IMR-90 (cell line): Measurements from ENCODE around the gene AQP6. TPM values are rescaled to one million over a fixed set of nuclear protein-coding genes. Genes with fewer than 3 reads are reported as not detected.
"Not testable (repeated sequence)": the region's sequence is repeated elsewhere in the genome, so short reads cannot be mapped to it uniquely, and the experiment has no call there.

ENCODE experiments used
- ATAC-seq: fragments of 200-7000 bp; cut with Tn5 transposase; 2 replicates; pipeline ENCODE4 v1.9.1; 2020; ENCODE audit warnings: low read depth, mild to moderate bottlenecking, moderate library complexity
- BruUV-seq: library from RNA; stranded (reverse); fragments of 400-500 nt; replicated peaks from 2 replicates; lab custom pipeline; 2021; lab: Mats Ljungman, UMichigan
- CTCF ChIA-PET: fragments of 300-600 bp; formaldehyde crosslinking; extraction: SDS; loops from one replicate; lab custom pipeline; 2021; ENCODE audit warnings: antibody characterized with exemption; lab: Yijun Ruan, JAX
- POLR2A ChIA-PET: fragments of 300-600 bp; sonication (Branson Sonifier 250); formaldehyde crosslinking; loops from one replicate; lab custom pipeline; 2022; ENCODE audit warnings: antibody characterized with exemption; ENCODE audit not compliant: unreplicated experiment; lab: Charles Lee
- DNase-seq: peaks from one replicate; pipeline ENCODE4 v3.0.0; 2013
- H2AFZ ChIP-seq: replicated peaks from 2 replicates; pipeline ENCODE3; 2013; ENCODE audit warnings: low read length, mild to moderate bottlenecking; ENCODE audit not compliant: poor library complexity
- H2AK5ac ChIP-seq: 2 replicates; pipeline ENCODE4 v1.6.1; 2013; ENCODE audit warnings: low read depth, low read length, inconsistent platforms
- H2AK9ac ChIP-seq: replicated peaks from 2 replicates; pipeline ENCODE3; 2013; ENCODE audit warnings: mild to moderate bottlenecking, low read depth, low read length, moderate library complexity; ENCODE audit not compliant: poor library complexity
- H2BK120ac ChIP-seq: 2 replicates; pipeline ENCODE4 v1.6.1; 2013; ENCODE audit warnings: low read depth, low read length, inconsistent platforms
- H2BK15ac ChIP-seq: 3 replicates; pipeline ENCODE4 v1.6.1; 2013; ENCODE audit warnings: low read depth, low read length, inconsistent platforms
- H2BK20ac ChIP-seq: 2 replicates; pipeline ENCODE4 v1.6.1; 2013; ENCODE audit warnings: low read depth, mild to moderate bottlenecking, inconsistent platforms, low read length, moderate library complexity
- H2BK5ac ChIP-seq: 2 replicates; pipeline ENCODE4 v1.6.1; 2013; ENCODE audit warnings: mild to moderate bottlenecking, low read depth, low read length, inconsistent platforms; ENCODE audit not compliant: poor library complexity, severe bottlenecking
- H3K14ac ChIP-seq: replicated peaks from 2 replicates; pipeline ENCODE4 v1.6.1; 2013; ENCODE audit warnings: low read depth, low read length, inconsistent platforms
- H3K18ac ChIP-seq: 2 replicates; pipeline ENCODE4 v1.6.1; 2013; ENCODE audit warnings: low read depth, low read length, control low read depth
- H3K23ac ChIP-seq: 2 replicates; pipeline ENCODE4 v1.6.1; 2013; ENCODE audit warnings: low read depth, low read length, inconsistent platforms
- H3K27ac ChIP-seq: 2 replicates; pipeline ENCODE4 v1.5.1; 2013; ENCODE audit warnings: mild to moderate bottlenecking, control low read depth, low read length; ENCODE audit not compliant: insufficient read depth
- H3K27me3 ChIP-seq: 2 replicates; pipeline ENCODE4 v1.6.1; 2013; ENCODE audit warnings: low read length; ENCODE audit not compliant: control insufficient read depth, insufficient read depth
- H3K36me3 ChIP-seq: 2 replicates; pipeline ENCODE4 v1.6.1; 2013; ENCODE audit warnings: low read length, mixed read lengths; ENCODE audit not compliant: control insufficient read depth, insufficient read depth
- H3K4ac ChIP-seq: 2 replicates; pipeline ENCODE4 v1.6.1; 2013; ENCODE audit warnings: low read depth, low read length, inconsistent platforms
- H3K4me1 ChIP-seq: 2 replicates; pipeline ENCODE4 v1.6.1; 2013; ENCODE audit warnings: low read length, mixed read lengths; ENCODE audit not compliant: control insufficient read depth, insufficient read depth
- H3K4me2 ChIP-seq: 2 replicates; pipeline ENCODE4 v1.6.1; 2013; ENCODE audit warnings: low read depth, mild to moderate bottlenecking, control low read depth, low read length, moderate library complexity
- H3K4me3 ChIP-seq: 2 replicates; pipeline ENCODE4 v1.5.1; 2013; ENCODE audit warnings: low read depth, mild to moderate bottlenecking, control low read depth, low read length, moderate library complexity; ENCODE audit not compliant: insufficient read depth
- H3K56ac ChIP-seq: 2 replicates; pipeline ENCODE4 v1.6.1; 2013; ENCODE audit warnings: low read length, inconsistent platforms; ENCODE audit not compliant: insufficient read depth; ENCODE audit errors: extremely low read depth
- H3K79me1 ChIP-seq, 2 experiments: 2 replicates each; pipeline ENCODE4 v1.6.1; 2013; ENCODE audit warnings: low read length in 2 of 2, inconsistent platforms in 1 of 2, low read depth in 1 of 2
- H3K9ac ChIP-seq: 2 replicates; pipeline ENCODE4 v1.6.1; 2013; ENCODE audit warnings: low read depth, low read length, control low read depth
- H3K9me1 ChIP-seq: 2 replicates; pipeline ENCODE4 v1.6.1; 2013; ENCODE audit warnings: low read length, inconsistent platforms; ENCODE audit not compliant: insufficient read depth
- H3K9me3 ChIP-seq: 2 replicates; pipeline ENCODE4 v1.6.1; 2013; ENCODE audit warnings: low read length; ENCODE audit not compliant: control insufficient read depth, insufficient read depth
- H4K20me1 ChIP-seq: 2 replicates; pipeline ENCODE4 v1.6.1; 2013; ENCODE audit warnings: low read length, inconsistent platforms; ENCODE audit not compliant: insufficient read depth
- H4K5ac ChIP-seq: 2 replicates; pipeline ENCODE4 v1.6.1; 2013; ENCODE audit warnings: mild to moderate bottlenecking, low read depth, low read length, control low read depth
- H4K8ac ChIP-seq, 2 experiments: 2 replicates each; pipeline ENCODE4 v1.6.1; 2013; ENCODE audit warnings: low read depth in 2 of 2, low read length in 2 of 2, control low read depth in 1 of 2, inconsistent platforms in 1 of 2
- H4K91ac ChIP-seq: 2 replicates; pipeline ENCODE4 v1.6.1; 2013; ENCODE audit warnings: low read depth, low read length, inconsistent platforms; ENCODE audit not compliant: insufficient read depth
- CEBPB ChIP-seq: IDR thresholded peaks from 2 replicates; pipeline ENCODE4 v1.6.1; 2012; ENCODE audit warnings: low read depth, low read length, improper control_type of control experiment
- RCOR1 ChIP-seq: IDR thresholded peaks from 2 replicates; pipeline ENCODE4 v1.6.1; 2012; ENCODE audit warnings: mild to moderate bottlenecking, low read length, improper control_type of control experiment; ENCODE audit not compliant: insufficient replicate concordance
- WGBS, 2 experiments: methylation state at CpG; one replicate each; pipeline versions ENCODE4 v1.1.5 to v1.1.7; 2013; ENCODE audit warnings: missing lambda C conversion rate in 2 of 2; ENCODE audit not compliant: insufficient read length in 1 of 2; ENCODE audit errors: extremely low coverage in 2 of 2; 5-methylcytosine and 5-hydroxymethylcytosine counted together
- dilution Hi-C: fragments of 300-500 bp; cut with HindIII; formaldehyde crosslinking; loops from one replicate; pipeline ENCODE4 v1.14.3; 2018; ENCODE audit warnings: low sequenced_read_pairs; ENCODE audit not compliant: unreplicated experiment
- in situ Hi-C: fragments of 300-500 bp; cut with MboI; formaldehyde crosslinking; loops from 3 replicates; pipeline ENCODE4 v1.14.3; 2019; ENCODE audit warnings: low sequenced_read_pairs, inconsistent platforms, mixed read lengths
- intact Hi-C: fragments of 100-400 bp; cut with micrococcal nuclease; formaldehyde crosslinking; loops from 2 replicates; pipeline ENCODE4 v1.10.0; 2022
- polyA plus RNA-seq, 3 experiments: library from polyadenylated mRNA; depleted of rRNA; stranded (reverse); fragments of >200 nt; gene quantifications; 2 replicates each; pipeline ENCODE4 v1.2.3, GENCODE V29; 2012; ENCODE audit warnings: low replicate concordance in 1 of 3
- total RNA-seq: library from RNA; depleted of rRNA; stranded (reverse); fragments of >200 nt; gene quantifications from 2 replicates; pipeline ENCODE4 v1.2.3, GENCODE V29; 2012

The AQP6 gene
- total and polyA plus RNA-seq, 2 of the 4 experiments (the other 2 are of a cell fraction), result not detected

- H3K4me3 ChIP-seq, result no peak overlapping the region
- H2BK5ac ChIP-seq, result no peak overlapping the region
- H2AK9ac ChIP-seq, result no peak overlapping the region
- no peaks in the 10 kb centered on the region for H3K27me3 ChIP-seq
- POLR2A ChIA-PET, result no interaction called here
- no peak overlapping the region for H3K23ac ChIP-seq
- no peak overlapping the region for H4K91ac ChIP-seq
- H3K79me1 ChIP-seq, result peaks cover 3 to 45% of the 10 kb centered on the region in 2 experiments; a peak in 3 of 4 replicates
- no peak overlapping the region for H2BK15ac ChIP-seq
- DNase-seq (no peak), ATAC-seq (no peak)
- TF ChIP-seq RCOR1 (no peak), CEBPB (peak; percentile 28; the same call in 1 of the 2 replicates)
- H2AFZ ChIP-seq, result no peak overlapping the region
- 57% methylated on average over 1 of the region's 4 CpGs; no CpG with 5 or more reads in 1 of the 2 experiments for WGBS, 2 experiments
- dilution Hi-C loops, result no loop called here
- no peak overlapping the region for H3K9ac ChIP-seq
- H3K27ac ChIP-seq, result no peak overlapping the region
- CTCF ChIA-PET, result no interaction called here
- no peak overlapping the region for H4K5ac ChIP-seq
- no TSS peak for BruUV-seq
- intact Hi-C loops, result no loop called here
- no peak overlapping the region for H2AK5ac ChIP-seq
- in situ Hi-C loops, result no loop called here
- no peak overlapping the region for H2BK120ac ChIP-seq
- H3K4ac ChIP-seq, result no peak overlapping the region
- H4K20me1 ChIP-seq, result no peaks in the 10 kb centered on the region; the same call in 1 of the 2 replicates
- H3K9me1 ChIP-seq, result peaks cover 19% of the 10 kb centered on the region
- no peak overlapping the region for H3K14ac ChIP-seq
- peaks cover 3% of the 10 kb centered on the region for H3K36me3 ChIP-seq
- H2BK20ac ChIP-seq, result no peak overlapping the region
- no peak overlapping the region for H3K18ac ChIP-seq
- H4K8ac ChIP-seq, result no peak overlapping the region
- H3K56ac ChIP-seq, result no peak overlapping the region
- no peak overlapping the region for H3K4me2 ChIP-seq
- H3K4me1 ChIP-seq, result peaks cover 14% of the 10 kb centered on the region
- no peaks in the 10 kb centered on the region for H3K9me3 ChIP-seq
Observed at GRCh38 chr12:49987625-49988303, 15.0 kb downstream of the AQP6 start.

DNA sequence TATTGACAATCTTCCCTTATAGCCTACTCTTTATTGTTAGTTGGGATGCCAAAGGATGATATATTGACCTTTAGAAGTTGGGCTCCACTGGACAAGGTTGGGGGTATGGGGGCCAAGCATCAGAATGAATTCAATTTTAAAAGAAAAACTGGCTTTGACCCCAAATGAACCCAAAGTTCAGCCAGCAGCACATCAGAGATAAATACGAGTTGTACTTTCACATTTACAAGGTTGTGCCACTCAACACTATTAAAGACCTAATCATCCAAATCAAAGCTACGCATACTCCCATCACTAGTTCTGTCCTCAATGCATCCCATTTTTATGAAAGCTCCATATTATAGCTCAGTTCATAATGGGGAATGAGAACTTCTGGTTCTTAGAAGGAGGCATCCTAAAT lies 16.7 kb downstream of the AQP6 start:
- H4K8ac ChIP-seq, H2BK5ac ChIP-seq, POLR2A ChIA-PET, H3K56ac ChIP-seq, H2AFZ ChIP-seq, H3K4me1 ChIP-seq, H4K5ac ChIP-seq, H2BK20ac ChIP-seq, H2AK9ac ChIP-seq, H2BK15ac ChIP-seq, ATAC-seq, H3K27ac ChIP-seq, H4K20me1 ChIP-seq, intact Hi-C loops, H3K14ac ChIP-seq, DNase-seq, H3K4ac ChIP-seq, dilution Hi-C loops, H3K36me3 ChIP-seq, H2BK120ac ChIP-seq, H3K18ac ChIP-seq, H3K27me3 ChIP-seq, H3K9ac ChIP-seq, H3K23ac ChIP-seq, H3K4me3 ChIP-seq, H3K9me3 ChIP-seq, H3K4me2 ChIP-seq, H4K91ac ChIP-seq, in situ Hi-C loops, H2AK5ac ChIP-seq: not testable (repeated sequence)
- TSS peak; percentile 86 for BruUV-seq
- peaks cover 12% of the 10 kb centered on the region for H3K9me1 ChIP-seq
- CTCF ChIA-PET, result interaction anchor here (0.6 to 0.7 kb wide), 2 partner anchors 73 to 790 kb away, joined by 3 to 4 read pairs; no protein-coding TSS in a partner anchor
- WGBS, 2 experiments, result no CpG with 5 or more reads among the region's 2 CpGs
- peaks cover 3 to 37% of the 10 kb centered on the region in 2 experiments; a peak in 3 of 4 replicates for H3K79me1 ChIP-seq
